Brain microvascular endothelial cell (primary cell): ENCODE data around the gene LRP1.

ENCODE experiments used
- DNase-seq: peaks from one replicate; pipeline ENCODE4 v3.0.0-alpha.2; 2020
- H3K27ac ChIP-seq: fragments of 250-450 bp; sonication (Bioruptor Pico); 2 replicates; pipeline ENCODE4 v1.5.1; 2020; ENCODE audit warnings: mild to moderate bottlenecking, moderate library complexity
- H3K27me3 ChIP-seq: fragments of 250-450 bp; sonication (Bioruptor Pico); replicated peaks from 2 replicates; pipeline ENCODE4 v1.5.1; 2020; ENCODE audit warnings: mild to moderate bottlenecking
- H3K36me3 ChIP-seq: fragments of 250-450 bp; sonication (Bioruptor Pico); replicated peaks from 2 replicates; pipeline ENCODE4 v1.5.1; 2020; ENCODE audit warnings: mild to moderate bottlenecking
- H3K4me3 ChIP-seq: 2 replicates; pipeline ENCODE4 v1.5.1; 2011; ENCODE audit warnings: low read depth, mild to moderate bottlenecking, control low read depth, low read length, moderate library complexity
- in situ Hi-C: cut with HindIII; loops from 2 replicates; pipeline ENCODE4 v1.10.0; 2017; ENCODE audit warnings: low sequenced_read_pairs, low pct_ligation_motif_present
- TF ChIP-seq, protein P1 (sequence below): IDR thresholded peaks from 2 replicates; pipeline ENCODE4 v1.5.1; 2011; ENCODE audit warnings: low read depth, mild to moderate bottlenecking, moderate library complexity, low read length, control low read depth, inconsistent platforms; ENCODE audit errors: missing control alignments

Gene LRP1

DNA sequence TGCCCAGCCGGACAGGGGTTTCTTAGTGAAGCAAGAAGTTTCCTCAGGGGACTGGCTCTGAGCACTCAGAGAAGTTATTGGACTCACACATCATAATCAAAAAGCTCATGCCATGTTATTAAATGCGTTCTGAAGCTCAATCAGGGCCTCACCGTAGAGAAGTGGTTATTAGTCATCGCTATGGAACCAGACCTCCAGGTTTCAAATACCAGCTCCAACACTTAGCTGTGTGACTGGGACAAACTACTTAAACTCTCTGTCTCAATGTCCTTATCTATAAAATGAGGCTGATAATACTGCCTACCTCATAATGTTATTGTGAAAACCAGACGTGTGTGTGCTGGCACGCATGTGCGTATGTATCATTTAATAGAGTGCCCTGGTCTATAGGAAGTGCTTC lies 24.4 kb upstream of the LRP1 start:
- H3K27me3 ChIP-seq = no peaks in the 10 kb centered on the region
- H3K27ac ChIP-seq = no peak overlapping the region
- H3K36me3 ChIP-seq = peaks cover 50% of the 10 kb centered on the region
- TF ChIP-seq, protein P1, sequence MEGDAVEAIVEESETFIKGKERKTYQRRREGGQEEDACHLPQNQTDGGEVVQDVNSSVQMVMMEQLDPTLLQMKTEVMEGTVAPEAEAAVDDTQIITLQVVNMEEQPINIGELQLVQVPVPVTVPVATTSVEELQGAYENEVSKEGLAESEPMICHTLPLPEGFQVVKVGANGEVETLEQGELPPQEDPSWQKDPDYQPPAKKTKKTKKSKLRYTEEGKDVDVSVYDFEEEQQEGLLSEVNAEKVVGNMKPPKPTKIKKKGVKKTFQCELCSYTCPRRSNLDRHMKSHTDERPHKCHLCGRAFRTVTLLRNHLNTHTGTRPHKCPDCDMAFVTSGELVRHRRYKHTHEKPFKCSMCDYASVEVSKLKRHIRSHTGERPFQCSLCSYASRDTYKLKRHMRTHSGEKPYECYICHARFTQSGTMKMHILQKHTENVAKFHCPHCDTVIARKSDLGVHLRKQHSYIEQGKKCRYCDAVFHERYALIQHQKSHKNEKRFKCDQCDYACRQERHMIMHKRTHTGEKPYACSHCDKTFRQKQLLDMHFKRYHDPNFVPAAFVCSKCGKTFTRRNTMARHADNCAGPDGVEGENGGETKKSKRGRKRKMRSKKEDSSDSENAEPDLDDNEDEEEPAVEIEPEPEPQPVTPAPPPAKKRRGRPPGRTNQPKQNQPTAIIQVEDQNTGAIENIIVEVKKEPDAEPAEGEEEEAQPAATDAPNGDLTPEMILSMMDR = no peak
- in situ Hi-C loops = no loop called here
- no peak for DNase-seq
- no peak overlapping the region for H3K4me3 ChIP-seq

DNA sequence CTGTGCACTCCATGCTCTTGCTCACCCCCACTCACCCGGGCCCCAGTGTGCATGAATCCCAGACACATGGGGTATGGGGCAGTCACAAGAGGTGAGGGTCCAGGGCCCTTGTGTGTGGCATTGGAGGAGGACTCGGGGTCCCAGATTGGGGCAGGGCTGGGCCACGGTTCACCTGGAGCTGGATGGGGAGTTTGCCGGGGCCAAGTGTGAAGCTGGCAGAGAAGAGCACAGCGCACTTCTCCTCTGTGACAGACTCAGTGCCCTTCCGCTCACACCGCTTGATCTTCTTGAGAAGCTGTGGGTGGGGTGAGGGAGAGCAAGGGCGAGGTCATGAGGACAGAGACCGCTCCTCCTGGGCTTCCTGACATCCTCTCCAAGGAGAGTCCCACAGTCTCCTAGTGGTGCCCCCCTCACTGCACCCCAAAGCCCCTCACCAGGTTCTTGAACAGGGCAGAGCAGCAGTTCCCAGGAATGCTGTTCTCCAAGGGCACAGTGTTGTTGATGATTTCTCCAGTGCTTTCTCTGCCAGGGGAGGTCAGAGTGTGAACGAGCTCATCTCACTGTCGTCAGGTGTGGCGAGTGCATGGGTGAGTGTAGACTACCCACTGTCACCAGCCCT lies 23.9 kb upstream of the LRP1 start:
- no peak for DNase-seq
- H3K4me3 ChIP-seq = no peak overlapping the region
- H3K36me3 ChIP-seq = peaks cover 48% of the 10 kb centered on the region
- in situ Hi-C loops = no loop called here
- H3K27me3 ChIP-seq = no peaks in the 10 kb centered on the region
- H3K27ac ChIP-seq = no peak overlapping the region
- TF ChIP-seq, protein P1 = no peak

DNA sequence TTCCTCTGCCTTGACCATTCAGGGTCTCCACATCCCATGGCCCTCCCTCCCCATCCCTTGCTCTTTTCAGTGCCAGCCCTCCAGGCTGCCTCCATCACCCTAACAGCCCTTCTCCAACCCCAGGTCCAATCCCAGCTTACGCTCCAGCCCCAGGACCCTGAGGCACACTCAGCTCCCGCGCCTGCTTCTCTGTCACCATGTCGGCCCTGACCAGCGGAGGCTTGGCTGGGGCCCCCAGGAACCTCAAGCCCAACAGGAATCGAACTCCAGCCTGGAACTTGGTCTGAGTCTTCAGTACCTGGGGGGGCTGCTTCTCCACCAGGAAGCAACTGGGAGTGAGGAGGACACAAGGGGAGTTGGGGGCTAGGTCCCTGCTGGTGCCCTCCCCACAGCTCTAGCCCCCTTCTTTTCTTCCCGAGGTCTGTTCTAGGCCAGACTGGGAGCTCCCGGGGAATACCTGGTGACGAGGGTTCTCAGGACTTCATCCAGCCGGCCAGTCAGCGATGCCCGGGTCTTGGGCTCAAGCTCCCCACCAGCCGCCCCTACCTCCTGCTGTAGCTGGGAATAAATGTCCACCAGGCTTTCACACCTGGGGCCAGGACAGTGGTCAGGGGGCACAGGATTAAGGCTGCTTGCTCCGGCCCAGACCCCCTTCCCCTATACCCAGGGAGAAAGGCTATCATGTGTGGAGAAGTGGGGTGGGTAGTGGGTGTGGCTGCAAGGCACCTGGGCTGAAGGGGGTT lies 23.1 kb upstream of the LRP1 start:
- TF ChIP-seq, protein P1 = no peak
- H3K36me3 ChIP-seq = peaks cover 43% of the 10 kb centered on the region
- H3K4me3 ChIP-seq = no peak overlapping the region
- DNase-seq = no peak
- in situ Hi-C loops = no loop called here
- no peak overlapping the region for H3K27ac ChIP-seq
- no peaks in the 10 kb centered on the region for H3K27me3 ChIP-seq

DNA sequence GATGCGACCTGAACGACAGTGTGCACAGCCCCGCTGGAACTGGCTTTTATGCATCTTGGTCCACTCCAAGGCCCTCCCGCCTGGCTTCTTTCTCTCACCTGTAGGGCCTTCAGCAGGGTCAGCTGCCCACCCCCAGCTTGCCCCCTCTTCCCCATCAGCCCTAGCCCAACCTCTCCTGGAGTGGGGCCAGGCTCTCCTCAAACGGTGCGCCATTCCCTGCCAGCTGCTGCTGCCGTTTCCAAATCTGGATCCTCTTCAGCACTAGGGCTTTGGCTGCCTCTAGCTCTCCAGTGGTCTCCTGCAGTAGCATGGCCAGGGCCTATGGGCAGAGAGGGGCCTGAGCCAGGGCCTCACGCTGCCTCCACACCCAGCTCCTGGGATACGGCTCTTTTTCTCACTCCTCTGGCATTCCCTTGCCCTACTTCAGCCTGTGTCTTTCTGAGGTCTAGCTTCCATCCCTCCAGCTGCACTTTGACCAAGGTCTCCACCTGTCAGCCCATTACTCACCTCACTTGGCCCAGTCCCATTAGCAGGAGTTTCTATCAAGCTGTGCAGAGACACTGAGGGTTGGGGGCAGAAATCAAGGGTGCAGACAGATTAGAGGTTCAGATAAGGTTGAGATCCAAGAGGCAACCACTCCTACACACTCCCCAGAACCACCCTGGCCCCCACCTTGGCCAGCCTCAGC lies 22.1 kb upstream of the LRP1 start:
- H3K27me3 ChIP-seq = no peaks in the 10 kb centered on the region
- in situ Hi-C loops = no loop called here
- H3K27ac ChIP-seq = no peak overlapping the region
- no peak for DNase-seq
- H3K36me3 ChIP-seq = peaks cover 43% of the 10 kb centered on the region
- H3K4me3 ChIP-seq = no peak overlapping the region
- TF ChIP-seq, protein P1 = no peak

DNA sequence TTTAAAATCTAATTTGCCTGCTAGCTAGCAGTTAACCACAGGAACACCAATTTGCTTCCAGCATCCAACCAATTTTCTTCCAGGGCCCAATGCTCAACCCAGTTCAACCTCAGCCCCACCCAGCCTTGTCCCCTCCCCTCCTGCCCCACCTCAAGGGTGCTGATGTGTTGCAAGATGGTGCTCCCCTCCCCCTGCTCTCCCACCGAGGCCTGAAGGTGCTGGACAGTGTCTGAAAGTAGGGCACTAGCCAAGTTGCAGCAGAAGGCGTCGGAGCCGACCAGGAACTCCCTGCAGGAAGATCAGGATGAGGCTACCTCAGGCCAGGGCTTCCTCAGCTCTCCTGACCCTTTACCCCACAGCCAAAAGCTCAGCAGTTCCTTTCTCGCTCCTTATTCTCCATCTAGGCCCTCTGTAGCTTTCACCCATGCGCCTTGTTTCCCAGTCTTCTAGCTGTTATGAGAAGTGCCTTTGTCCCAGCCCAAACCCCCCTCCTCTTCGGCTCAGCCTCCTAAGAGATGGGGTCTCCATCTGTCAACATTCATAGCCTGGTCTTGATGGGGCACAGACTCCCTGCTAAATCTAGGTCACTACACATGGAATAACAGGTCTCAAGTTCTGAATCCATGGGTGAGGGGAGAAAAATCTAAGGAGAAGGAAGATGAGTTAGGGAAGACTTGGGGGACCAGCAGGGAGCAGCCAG lies 20.7 kb upstream of the LRP1 start:
- Histone ChIP-seq H3K4me3 (no peak overlapping the region), H3K36me3 (peaks cover 37% of the 10 kb centered on the region), H3K27me3 (no peaks in the 10 kb centered on the region), H3K27ac (no peak overlapping the region)
- in situ Hi-C loops = no loop called here
- no peak for DNase-seq
- TF ChIP-seq, protein P1 = no peak
